PC-3 (cell line): ENCODE data around the gene IL21.

Experiments used
- CTCF ChIP-seq: fragments of 300-600 bp; sonication (generic); conservative IDR thresholded peaks from 2 replicates; pipeline ENCODE4 v1.5.1; 2017; ENCODE audit warnings: antibody characterized with exemption, low read depth, mild to moderate bottlenecking, low read length
- EZH2 ChIP-seq: fragments of 300-600 bp; sonication (generic); IDR thresholded peaks from one replicate; pipeline ENCODE4 v1.6.1; 2017; ENCODE audit warnings: antibody characterized with exemption, mild to moderate bottlenecking, low read length; ENCODE audit not compliant: unreplicated experiment
- EZH2phosphoT487 ChIP-seq: fragments of 300-600 bp; sonication (generic); IDR thresholded peaks from 2 replicates; pipeline ENCODE4 v1.6.1; 2018; ENCODE audit warnings: mild to moderate bottlenecking, antibody characterized with exemption, low read length, borderline replicate concordance

GRCh38 chr4:122619611-122620010 lies 1.3 kb downstream of the IL21 start:
- TF ChIP-seq CTCF (no peak), EZH2 (no peak), EZH2phosphoT487 (no peak)
